ENCODE measurements around the gene TNFSF18. TPM values are rescaled to one million over a fixed set of nuclear protein-coding genes. Genes with fewer than 3 reads are reported as not detected.

The TNFSF18 gene
- total RNA-seq, 1 donor from 2014 or later: 0.14 TPM

Other genes with a start within 250 kb of the TNFSF18 start
- 3.0 and 3.3 TPM in 2 replicates for gene TNFSF4, start 156.4 kb upstream of the TNFSF18 start, total RNA-seq

Measured in astrocyte (in vitro differentiated cells and primary cell).